Lung microvascular endothelial cell (primary cell): ENCODE results near the gene VWA5B1. TPM values are rescaled to one million over a fixed set of nuclear protein-coding genes. Genes with fewer than 3 reads are reported as not detected.
"Not testable (repeated sequence)": the region's sequence is repeated elsewhere in the genome, so short reads cannot be mapped to it uniquely, and the experiment has no call there.

Experiments used
- DNase-seq, 2 donors: peaks; one replicate each; pipeline versions ENCODE4 v3.0.0 to v3.0.0-alpha.2; 2010; ENCODE audit warnings: low read depth in 2 of 2
- total RNA-seq: library from RNA; depleted of rRNA; stranded (reverse); fragments of >200 nt; gene quantifications from 2 replicates; pipeline ENCODE4 v1.2.1, GENCODE V29; 2014

The VWA5B1 gene, protein sequence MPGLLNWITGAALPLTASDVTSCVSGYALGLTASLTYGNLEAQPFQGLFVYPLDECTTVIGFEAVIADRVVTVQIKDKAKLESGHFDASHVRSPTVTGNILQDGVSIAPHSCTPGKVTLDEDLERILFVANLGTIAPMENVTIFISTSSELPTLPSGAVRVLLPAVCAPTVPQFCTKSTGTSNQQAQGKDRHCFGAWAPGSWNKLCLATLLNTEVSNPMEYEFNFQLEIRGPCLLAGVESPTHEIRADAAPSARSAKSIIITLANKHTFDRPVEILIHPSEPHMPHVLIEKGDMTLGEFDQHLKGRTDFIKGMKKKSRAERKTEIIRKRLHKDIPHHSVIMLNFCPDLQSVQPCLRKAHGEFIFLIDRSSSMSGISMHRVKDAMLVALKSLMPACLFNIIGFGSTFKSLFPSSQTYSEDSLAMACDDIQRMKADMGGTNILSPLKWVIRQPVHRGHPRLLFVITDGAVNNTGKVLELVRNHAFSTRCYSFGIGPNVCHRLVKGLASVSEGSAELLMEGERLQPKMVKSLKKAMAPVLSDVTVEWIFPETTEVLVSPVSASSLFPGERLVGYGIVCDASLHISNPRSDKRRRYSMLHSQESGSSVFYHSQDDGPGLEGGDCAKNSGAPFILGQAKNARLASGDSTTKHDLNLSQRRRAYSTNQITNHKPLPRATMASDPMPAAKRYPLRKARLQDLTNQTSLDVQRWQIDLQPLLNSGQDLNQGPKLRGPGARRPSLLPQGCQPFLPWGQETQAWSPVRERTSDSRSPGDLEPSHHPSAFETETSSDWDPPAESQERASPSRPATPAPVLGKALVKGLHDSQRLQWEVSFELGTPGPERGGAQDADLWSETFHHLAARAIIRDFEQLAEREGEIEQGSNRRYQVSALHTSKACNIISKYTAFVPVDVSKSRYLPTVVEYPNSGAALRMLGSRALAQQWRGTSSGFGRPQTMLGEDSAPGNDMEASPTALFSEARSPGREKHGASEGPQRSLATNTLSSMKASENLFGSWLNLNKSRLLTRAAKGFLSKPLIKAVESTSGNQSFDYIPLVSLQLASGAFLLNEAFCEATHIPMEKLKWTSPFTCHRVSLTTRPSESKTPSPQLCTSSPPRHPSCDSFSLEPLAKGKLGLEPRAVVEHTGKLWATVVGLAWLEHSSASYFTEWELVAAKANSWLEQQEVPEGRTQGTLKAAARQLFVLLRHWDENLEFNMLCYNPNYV
- not detected in 2 replicates for total RNA-seq

DNA sequence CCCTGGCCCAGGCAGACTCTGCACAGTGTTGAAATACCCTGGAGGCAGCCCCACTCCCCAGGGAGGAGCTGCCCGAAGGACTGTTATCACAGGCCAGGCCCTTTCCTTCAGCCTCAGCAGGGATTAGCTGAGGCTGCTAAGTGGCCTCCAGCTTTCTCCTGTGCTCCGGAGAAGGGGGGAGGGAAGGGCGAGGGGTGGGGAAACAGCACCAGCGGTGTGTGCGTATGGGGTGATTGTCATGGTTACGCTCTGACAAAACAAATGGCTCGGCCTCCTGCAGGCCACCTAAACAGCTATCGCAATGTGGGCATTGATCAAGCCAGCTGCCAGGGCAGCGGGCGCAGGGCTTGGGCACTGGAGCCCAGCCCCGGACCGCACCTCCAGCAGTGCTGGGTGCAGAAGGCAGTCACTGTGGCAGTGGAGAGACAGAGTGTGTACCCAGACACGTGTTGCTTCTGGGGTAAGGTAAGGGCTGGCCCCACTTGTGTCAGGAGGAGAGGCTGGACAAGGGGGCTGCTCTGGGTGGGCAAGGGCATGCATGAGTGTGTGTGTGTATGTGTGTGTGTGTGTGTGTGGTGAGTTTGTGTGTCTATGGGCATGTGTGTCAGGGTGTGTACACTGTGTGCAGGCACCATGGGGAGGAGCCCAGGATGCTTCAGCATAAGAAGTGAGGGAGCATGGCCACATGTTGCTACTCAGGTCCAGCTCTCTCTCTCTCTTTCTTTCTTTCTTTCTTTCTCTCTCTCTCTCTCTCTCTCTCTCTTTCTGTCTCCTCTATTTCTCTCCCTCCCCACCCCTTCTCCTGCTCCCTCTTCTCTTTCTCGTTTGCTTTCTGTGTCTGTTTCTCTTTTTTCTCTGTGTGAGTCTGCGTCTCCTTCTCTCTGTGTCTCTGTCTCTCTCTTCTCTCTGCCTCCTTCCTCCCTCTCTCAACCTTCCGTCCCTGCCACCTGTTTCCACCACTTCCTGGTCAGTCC lies at the start of gene VWA5B1:
Gene VWA5B1 (plus strand): TSS at position 252 of the 974 bp plus-strand sequence. CDS start 19,727 bp downstream, outside the sequence.
- DNase-seq: no peak

DNA sequence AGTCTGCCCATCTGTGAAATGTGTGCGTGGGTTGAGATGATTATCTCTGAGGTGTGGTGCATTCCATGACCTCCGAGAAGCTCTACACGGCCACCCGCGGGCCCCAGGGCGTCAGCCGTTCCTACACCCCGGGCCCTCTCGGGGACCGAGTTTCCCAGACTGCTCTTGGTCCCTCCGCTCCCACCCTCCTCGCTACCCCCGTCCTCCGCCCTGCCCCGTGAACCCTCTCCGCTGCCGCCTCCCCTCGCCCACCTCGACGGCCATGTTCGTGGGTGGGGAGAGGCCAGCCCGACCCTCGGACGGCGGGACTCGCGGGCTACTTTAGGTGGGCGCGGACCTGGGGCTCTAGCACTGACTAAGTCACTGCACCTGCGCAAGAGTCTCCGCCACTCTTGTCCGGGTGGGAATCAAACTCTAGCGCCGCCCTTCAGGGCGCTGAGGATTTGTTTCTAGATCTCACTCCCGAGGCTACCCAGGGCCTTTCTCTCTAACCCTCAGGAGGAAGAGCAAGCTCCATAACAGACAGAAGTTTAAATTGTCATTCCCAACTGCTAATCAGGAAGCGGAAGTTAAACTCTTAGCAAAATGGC lies 47.7 kb upstream of the VWA5B1 start:
- DNase-seq: no peak

DNA sequence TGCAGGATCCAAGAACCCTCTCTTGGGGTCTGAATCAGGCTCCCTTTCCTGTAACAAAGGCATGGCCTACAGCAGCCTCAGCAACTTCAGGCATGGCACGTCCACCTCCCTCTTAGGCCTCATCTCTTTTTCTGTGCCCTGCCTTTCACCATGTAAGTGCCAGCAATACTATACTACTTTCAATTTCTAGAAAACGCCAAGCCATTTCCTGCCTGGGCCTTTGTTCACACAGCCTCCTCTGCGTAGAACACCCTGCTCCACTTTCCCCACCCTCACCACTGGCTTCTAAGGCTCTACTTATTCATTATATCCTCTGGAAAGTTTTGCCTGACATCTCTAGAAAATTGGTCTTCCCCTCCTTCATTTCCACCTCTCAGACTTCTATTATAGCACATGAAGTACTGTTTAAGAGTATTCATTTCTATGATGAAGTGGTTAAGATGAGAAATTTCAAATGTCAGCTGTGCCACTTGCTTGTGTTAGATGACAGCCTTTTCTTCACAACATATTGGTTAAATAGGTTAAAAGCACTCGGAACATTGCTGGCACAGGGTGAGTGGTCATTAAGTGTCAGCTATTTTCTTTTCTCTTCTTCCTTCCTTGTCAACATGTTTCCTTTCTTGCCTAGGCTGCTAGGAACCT lies 41.6 kb upstream of the VWA5B1 start:
- peak in 1 of 2 donors; percentile 3 for DNase-seq

DNA sequence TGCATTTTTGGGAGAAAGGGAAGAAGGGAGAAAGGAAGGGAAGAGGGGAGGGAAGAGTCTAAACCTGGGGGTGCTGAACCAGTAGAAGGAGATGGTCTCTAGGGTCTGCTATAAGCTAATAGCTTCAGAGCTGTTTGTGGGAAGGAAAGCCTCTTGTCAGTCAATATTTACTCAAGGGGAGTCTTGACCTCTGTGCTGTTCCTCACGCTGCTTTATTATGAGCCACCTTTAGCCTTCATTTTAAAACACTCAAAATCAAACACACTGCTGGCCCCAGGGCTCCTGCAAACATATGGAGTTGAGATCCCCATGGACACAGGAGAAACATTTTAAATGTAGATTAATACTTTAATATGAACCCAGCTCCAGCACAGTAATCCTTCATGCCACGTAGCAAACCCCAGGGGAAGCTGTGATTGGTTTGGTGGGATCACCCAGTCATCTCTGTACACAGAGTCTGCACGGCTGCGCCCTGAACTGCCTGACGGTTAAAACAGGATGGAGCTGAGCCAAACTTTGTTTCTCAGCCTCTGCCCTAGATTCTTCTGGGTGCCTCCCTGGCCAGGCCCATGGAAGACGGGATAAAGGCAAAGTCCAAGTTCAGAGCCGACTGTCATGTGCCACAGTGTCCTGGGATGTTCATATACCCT lies 40.2 kb upstream of the VWA5B1 start:
- DNase-seq: no peak

DNA sequence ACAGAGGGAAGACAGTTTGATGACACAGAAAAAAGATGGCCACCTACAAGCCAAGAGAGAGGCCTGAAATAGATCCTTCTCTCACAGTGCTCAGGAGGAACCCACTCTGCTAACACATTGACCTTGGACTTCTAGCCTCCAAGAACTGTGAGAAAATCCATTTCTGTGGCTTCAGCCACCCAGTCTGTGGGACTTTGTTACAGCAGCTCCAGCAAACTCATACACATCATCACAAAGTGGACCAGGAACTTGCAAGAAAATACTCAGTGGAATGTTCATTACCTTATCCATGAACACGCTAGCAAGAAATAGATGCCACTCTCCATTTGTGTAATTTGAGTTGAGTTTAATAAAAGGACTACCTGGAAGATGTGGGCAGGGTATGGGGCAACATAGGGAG lies 38.1 kb upstream of the VWA5B1 start:
- DNase-seq: no peak

DNA sequence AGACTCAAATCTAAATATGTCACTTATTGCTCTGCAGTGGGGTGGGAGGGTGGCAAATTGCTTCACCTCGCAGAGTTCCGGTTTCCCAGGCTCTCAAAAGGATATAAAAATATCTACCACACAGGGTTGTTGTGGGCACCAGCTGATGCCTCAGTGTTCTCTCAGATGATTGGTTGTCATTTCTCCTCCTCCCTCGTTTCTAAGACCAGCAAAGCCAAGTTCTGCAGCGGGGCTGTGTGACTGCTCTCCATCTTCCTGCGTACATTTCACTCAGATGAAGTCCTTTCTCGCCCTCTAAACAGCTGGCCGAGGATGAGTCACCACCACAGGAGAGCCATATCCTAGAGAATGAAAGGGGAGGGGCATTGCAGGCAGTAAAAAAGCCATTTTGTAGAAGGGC lies 35.0 kb upstream of the VWA5B1 start:
- peak; percentile 9 to 35 for DNase-seq

DNA sequence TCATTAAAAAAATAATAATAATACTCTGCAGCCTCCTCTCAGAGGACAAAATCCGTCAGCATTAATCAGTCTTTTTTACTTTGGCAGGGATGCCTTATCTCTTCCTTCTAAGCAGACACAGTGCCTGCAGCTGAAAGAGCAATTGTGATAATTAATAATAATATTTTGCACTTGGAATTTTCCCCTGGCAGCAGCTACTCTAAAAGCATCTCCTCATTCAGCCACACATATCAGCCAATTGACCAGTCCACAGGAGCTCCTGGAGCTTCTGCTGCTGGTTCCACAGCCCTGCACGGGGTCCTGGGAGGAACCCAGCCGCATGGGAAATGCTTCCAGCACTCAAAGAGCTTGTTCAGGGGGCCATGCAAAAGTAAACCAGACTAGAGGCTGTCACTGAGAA lies 31.0 kb upstream of the VWA5B1 start:
- DNase-seq: no peak

DNA sequence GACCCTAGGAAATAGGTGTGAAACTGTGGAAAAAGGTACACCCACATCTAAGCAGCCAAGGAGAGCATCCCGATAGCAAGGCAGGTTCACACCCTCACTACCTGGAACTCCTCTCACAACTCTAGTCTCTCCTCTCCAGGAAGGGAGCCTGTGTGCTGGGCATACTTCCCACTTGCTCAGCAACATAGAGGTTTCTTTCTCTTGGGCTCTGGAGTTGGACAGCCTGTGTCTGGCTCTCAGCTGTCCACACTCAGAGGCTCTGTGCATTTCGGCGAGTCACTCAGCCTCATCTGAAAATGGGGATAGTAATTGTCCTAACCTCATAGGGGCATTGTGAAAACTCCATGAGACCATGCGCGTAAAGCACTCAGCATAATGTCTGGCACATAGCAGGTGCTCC lies 29.6 kb upstream of the VWA5B1 start:
- no peak for DNase-seq

DNA sequence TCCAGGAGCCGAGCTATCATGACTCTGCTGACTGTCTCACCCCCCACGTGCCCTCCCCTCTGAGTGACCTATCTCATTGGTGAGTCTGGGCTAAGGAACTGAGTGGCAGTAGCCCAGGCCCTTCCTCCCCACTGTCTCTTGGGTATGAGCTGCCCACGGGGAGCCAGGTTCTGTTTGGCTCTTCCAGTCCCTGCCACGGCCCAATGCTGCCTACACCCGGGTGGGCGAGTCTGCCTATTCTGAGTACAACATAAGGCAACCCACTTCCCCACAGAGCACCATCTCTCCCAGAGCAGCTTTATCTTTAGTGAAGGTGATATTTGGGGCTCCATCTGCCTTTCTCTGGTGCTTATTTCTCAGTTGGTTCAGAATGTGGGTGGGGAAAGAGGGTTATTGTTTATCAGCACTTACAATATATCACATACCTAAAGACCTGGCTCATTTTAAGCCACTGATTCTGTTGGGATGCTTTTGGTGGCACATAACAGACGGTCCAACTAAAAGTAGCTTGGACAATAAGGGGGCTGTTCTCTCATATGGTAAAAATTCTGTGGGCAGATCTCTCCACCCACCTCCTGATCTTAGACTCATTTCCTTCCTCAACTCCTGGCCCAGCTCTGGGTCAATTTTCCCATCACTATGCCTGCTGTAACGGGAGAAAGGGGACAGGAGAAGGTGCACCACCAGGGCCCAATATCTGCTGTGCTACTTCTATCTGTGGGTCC lies 27.7 kb upstream of the VWA5B1 start:
- DNase-seq: no peak

DNA sequence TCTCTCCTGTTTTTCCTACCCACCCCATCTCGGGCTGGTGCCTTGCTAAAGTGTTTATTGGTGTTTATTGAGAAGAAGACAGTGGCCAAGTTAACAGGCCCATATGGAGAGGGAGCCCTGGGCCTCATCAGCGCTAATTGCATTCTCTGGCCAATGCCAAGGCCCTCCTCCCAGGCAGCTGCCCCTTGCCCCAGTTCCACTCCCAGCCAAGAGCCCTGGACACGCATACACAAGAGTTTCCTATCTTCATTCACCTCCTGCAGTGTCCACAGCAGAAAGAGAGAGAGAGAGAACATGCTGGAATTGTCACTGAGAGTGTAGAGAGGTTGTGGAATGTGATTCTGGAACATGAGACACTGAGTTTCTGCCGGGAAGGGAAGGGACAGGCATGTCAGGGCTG lies 25.4 kb upstream of the VWA5B1 start:
- no peak for DNase-seq

DNA sequence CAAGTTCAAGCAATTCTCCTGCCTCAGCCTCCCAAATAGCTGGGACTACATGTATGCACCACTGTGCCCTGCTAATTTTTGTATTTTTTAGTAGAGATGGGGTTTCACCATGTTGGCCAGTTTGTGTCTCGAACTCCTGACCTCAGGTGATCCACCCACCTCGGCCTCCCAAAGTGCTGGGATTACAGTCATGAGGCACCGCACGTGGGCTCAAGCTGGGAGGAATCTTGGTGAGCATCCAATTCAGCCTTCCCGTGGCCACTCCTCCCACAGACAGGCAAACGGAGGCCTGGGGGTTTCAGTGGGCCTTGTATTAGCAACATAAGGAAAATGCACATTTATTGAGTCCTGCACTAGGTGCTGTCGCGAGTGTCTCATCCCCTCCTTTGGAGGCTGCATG lies 24.5 kb upstream of the VWA5B1 start:
- no peak for DNase-seq

DNA sequence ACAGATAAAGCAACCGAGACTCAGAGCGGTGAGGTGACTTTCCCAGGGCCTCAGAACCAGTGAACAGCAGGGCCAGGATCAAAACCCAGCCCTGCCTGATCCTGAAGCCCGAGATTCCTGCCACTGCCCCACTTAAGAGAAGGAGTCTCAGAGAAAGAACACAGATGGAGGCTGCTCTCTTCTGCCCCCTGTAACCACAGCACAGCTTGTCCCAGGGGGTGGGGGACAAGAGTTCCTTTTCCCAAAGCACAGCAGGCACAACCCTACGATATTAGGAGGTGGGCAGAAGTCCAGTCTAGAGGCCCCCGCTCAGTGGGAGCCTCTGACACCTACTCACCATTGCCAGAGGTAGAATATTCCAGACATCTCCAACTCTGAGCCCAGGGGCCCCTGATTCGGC lies 24.0 kb upstream of the VWA5B1 start:
- no peak for DNase-seq

DNA sequence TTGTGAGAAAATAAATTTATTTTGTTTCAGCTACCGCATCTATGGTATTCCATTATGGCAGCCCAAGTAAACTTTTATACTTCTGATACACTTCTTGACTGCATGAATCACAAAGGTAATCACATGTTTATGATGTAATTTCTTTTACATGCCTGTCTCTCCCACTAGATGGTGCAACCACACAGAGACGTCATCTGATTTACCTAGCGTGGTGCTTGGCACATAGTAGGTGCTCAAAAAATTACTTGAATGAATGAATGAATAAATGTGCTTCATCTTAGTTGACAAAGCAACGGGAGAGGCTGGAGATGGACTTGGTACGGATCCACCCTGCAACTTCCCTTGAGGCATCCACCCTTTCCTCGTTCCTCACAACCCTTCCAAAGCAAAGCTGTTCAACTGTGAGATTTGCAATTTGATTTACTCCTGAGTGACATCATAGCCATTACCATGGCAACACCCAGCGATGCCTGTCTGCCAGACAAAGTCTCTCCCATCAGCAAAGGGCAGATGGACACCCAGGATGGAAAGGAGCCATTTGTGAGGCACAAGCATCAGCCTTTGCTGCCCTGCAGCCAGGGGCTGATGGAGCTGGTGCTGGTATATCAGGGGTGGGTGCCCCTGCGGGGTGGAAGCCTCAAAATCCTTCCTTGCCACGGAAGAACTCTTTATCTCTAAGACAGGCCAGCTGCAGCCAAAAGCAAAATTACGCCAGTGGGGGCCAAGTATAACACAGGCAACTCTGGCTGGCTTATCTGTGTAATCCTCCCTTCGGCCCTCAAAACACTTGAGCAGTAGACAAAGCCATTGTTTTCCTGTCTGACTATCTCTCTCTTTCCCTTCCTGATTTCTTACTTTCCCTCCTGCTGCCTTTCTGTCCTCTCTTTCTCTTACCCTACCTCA lies 18.9 kb upstream of the VWA5B1 start:
- DNase-seq: peak in 1 of 2 donors; percentile 17

DNA sequence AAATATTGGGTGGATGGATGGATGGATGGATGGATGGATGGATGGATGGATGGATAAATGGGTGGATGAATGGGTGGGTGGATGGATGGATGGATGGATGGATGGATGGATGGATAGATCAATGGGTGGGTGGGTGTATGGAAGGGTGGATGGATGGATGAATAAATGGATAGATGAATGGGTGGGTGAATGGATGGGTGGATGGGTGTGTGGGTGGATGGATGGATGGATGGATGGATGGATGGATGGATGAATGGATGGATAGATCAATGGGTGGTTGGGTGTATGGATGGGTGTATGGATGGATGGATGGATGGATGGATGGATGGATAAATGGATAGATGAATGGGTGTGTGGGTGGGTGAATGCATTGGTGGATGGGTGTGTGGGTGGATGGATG lies 17.0 kb upstream of the VWA5B1 start:
- DNase-seq: not testable (repeated sequence)

DNA sequence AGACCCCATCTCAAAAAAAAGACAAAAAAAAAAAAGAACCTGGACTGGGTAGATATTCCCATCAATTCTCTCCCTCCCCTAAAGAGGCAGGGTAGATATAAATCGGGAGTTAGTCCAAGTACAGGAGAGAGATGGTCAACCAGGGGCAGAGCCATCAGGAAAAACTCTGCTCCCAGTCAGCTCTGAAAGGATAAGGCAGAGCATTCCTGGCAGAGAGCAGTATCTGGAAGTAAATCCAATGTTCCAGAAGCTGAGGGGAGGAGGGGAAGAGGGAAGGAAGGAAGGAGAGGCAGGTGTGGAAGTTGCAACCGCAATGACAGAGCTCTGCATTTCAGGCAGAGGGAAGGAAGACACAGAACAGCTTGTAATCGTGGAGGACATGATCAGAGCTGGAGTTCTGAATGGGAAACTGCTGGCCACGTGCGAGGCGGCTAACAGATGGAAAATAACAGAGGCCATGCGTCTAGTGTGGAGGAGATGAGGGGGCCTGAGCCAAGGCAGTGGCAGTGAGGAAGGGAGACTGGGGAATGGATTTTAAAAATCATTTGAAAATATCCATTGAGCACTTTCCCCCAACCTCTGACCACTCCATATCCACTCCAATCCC lies 15.3 kb upstream of the VWA5B1 start:
- DNase-seq: no peak

DNA sequence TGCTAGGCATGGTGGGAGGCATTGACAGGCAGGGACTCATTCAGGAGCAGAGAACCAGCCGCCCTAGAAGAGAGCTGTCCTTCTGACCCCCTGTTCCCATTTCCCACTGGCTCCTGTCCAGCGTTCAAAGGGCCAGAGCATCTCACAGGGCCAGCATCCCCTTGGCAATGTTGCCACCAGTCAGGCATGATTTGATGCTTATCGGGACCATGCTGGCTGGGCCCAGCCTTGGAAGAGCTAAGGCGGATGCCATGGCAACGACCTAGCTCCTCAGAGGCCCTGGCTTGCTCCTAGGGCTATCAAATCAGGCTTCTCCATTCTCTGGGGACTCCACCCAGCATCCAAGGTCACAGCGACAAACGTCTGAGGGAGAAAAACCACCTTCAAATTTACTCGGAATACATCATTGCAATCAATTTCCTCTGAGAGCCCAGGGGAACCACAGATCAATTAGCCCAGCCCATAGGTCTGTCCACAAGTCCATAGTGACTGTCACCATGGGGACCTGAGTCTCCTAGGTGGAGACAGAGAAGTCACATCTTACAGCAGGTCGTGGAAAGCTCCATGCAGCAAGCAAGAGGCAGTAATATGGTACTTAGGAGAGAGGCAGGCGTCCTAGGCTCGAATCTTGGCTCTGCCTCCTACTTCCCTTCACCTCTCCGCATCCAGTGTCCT lies 14.1 kb upstream of the VWA5B1 start:
- DNase-seq: no peak
